ENCODE data around the gene CCNF. TPM values are rescaled to one million over a fixed set of nuclear protein-coding genes. Genes with fewer than 3 reads are reported as not detected.

Gene CCNF
- total RNA-seq, 2 donors from 2014 or later = 50.8 to 58.9 TPM

GRCh38 chr16:2499454-2499853 lies 70.2 kb downstream of the CCNF start:
- no peak overlapping the region for H3K4me3 ChIP-seq (ENCODE audit: low read length)
- no peaks in the 10 kb centered on the region for H3K27me3 ChIP-seq (ENCODE audit: control insufficient read depth, insufficient read depth, low read length, poor library complexity, severe bottlenecking)
- Mint-ChIP-seq H3K4me3 (no peak overlapping the region), H3K27ac (no peak overlapping the region), H3K27me3 (ENCODE audit: insufficient read depth) (no peaks in the 10 kb centered on the region), H3K9me3 (no peaks in the 10 kb centered on the region), H3K36me3 (ENCODE audit: low read depth) (peaks cover 7% of the 10 kb centered on the region), H3K4me1 (no peaks in the 10 kb centered on the region)
- H3K9ac ChIP-seq (ENCODE audit: extremely low read depth, low read length, poor library complexity, severe bottlenecking) = no peak overlapping the region
- WGBS, 2 experiments (ENCODE audit: insufficient coverage in 1 of 2, insufficient read length in 1 of 2) = 90 to 97% methylated on average over 2 to 6 of the region's 6 CpGs
- H3K9me3 ChIP-seq (ENCODE audit: control insufficient read depth, low read length) = no peaks in the 10 kb centered on the region
- DNase-seq = no peak
- no peak overlapping the region for H3K27ac ChIP-seq (ENCODE audit: low read depth, low read length)
- no peaks in the 10 kb centered on the region for H3K4me1 ChIP-seq (ENCODE audit: control insufficient read depth, insufficient read depth, low read length)
- peaks cover 3% of the 10 kb centered on the region for H3K36me3 ChIP-seq (ENCODE audit: control insufficient read depth, insufficient read depth, low read length)
- TF ChIP-seq CTCF (conservative IDR thresholded peaks at IDR 0.05) = no peak

- H3K27me3 ChIP-seq (ENCODE audit: control insufficient read depth, insufficient read depth, low read length, poor library complexity, severe bottlenecking) = no peaks in the 10 kb centered on the region
- H3K4me3 ChIP-seq (ENCODE audit: low read length) = no peak overlapping the region
- Mint-ChIP-seq H3K36me3 (ENCODE audit: low read depth) (peaks cover 7% of the 10 kb centered on the region), H3K4me3 (no peak overlapping the region), H3K9me3 (no peaks in the 10 kb centered on the region), H3K4me1 (no peaks in the 10 kb centered on the region), H3K27ac (no peak overlapping the region), H3K27me3 (ENCODE audit: insufficient read depth) (no peaks in the 10 kb centered on the region)
- no peak for DNase-seq
- peaks cover 3% of the 10 kb centered on the region for H3K36me3 ChIP-seq (ENCODE audit: control insufficient read depth, insufficient read depth, low read length)
- H3K9ac ChIP-seq (ENCODE audit: extremely low read depth, low read length, poor library complexity, severe bottlenecking) = no peak overlapping the region
- no peak overlapping the region for H3K27ac ChIP-seq (ENCODE audit: low read depth, low read length)
- 95% methylated on average over 12 to 29 of the region's 29 CpGs for WGBS, 2 experiments (ENCODE audit: insufficient coverage in 1 of 2, insufficient read length in 1 of 2)
- H3K4me1 ChIP-seq (ENCODE audit: control insufficient read depth, insufficient read depth, low read length) = no peaks in the 10 kb centered on the region
- no peaks in the 10 kb centered on the region for H3K9me3 ChIP-seq (ENCODE audit: control insufficient read depth, low read length)
- TF ChIP-seq CTCF (conservative IDR thresholded peaks at IDR 0.05) = no peak
Measured at GRCh38 chr16:2499890-2500429, 70.7 kb downstream of the CCNF start.

- no peak overlapping the region for H3K27ac ChIP-seq (ENCODE audit: low read depth, low read length)
- H3K27ac Mint-ChIP-seq = no peak overlapping the region
- H3K4me3 Mint-ChIP-seq = no peak overlapping the region
- H3K4me3 ChIP-seq (ENCODE audit: low read length) = no peak overlapping the region
- H3K9me3 Mint-ChIP-seq = no peaks in the 10 kb centered on the region
- no peaks in the 10 kb centered on the region for H3K27me3 Mint-ChIP-seq (ENCODE audit: insufficient read depth)
- WGBS, 2 experiments (ENCODE audit: insufficient coverage in 1 of 2, insufficient read length in 1 of 2) = 81 to 92% methylated on average over 14 to 20 of the region's 20 CpGs
- H3K4me1 ChIP-seq (ENCODE audit: control insufficient read depth, insufficient read depth, low read length) = no peaks in the 10 kb centered on the region
- H3K9me3 ChIP-seq (ENCODE audit: control insufficient read depth, low read length) = no peaks in the 10 kb centered on the region
- H3K27me3 ChIP-seq (ENCODE audit: control insufficient read depth, insufficient read depth, low read length, poor library complexity, severe bottlenecking) = no peaks in the 10 kb centered on the region
- peak; percentile 71 for DNase-seq
- H3K36me3 ChIP-seq (ENCODE audit: control insufficient read depth, insufficient read depth, low read length) = peaks cover 3% of the 10 kb centered on the region
- H3K36me3 Mint-ChIP-seq (ENCODE audit: low read depth) = peaks cover 7% of the 10 kb centered on the region
- no peaks in the 10 kb centered on the region for H3K4me1 Mint-ChIP-seq
- H3K9ac ChIP-seq (ENCODE audit: extremely low read depth, low read length, poor library complexity, severe bottlenecking) = no peak overlapping the region
- TF ChIP-seq CTCF (conservative IDR thresholded peaks at IDR 0.05) = no peak
Measured at GRCh38 chr16:2500430-2500917, 71.2 kb downstream of the CCNF start.

All from endodermal cell (in vitro differentiated cells).